Measurements from ENCODE around the gene NXPH4.

Gene NXPH4

DNA sequence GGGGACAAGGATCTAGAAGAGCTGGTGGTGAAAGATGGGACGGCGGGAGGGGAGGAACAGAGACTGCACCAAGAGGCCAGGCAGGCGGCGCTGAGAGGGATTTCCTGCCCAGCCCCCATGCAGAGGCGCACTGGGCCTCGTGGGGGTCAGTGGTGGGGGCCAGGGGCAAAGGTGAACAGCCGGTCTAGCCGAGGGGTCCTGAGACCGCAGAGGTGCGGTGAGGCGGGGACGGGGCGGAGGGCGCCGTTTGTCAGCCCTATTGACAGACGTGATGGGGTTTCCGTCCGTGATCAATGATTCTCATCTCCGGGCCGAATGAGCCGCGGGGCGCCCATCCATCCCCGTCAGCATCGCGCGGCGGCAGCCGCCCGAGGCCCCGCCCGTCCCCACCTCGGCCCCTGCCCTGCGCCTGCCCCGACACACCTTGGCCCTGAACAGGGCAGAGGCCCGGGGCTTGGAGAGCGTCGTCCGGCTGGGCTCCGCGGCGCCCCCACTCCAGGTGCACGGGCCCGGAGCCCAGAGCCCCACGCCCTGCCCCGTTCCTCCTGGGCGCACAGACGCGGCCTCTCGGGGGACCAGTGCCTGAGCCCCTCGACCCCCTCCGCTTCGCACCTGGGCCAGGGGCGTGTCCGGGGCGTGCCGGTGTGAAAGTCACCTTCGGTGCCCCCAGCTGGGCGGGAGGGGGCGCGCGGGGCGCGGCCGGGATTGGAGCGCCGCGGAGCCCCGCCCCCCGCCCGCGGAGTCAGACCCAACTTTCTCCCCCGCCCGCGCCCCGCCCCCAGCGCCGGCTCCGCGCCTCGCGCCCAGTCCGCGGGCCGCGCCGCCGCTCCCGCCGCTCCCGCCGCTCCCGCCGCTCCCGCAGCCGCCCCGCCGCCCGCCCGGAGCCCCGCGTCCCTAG, at the start of gene NXPH4:
NXPH4 (plus strand) TSS at position 781 of the 898 bp plus-strand sequence. CDS start 176 bp downstream, outside the sequence.
- peak; percentile 82 for DNase-seq (ENCODE audit: low spot score)

DNA sequence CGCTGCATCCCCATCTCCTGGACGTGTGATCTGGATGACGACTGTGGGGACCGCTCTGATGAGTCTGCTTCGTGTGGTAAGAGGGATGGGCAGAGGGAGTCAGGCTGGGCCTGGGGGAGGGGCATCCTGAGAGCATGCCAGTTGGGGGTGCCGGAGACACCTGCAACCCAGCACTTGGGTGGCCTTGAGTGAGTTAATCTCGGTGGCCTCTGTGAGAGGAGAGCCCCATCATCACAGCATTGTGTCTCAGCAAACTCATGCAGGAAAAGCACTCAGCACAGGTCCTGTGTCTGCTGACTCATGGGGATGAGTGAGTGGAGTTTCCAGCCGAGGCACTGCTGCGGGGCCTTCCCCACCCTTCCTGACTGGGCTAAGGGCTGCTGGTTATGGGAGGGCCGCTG, 49.6 kb upstream of the NXPH4 start:
- no peak for DNase-seq (ENCODE audit: low spot score)

DNA sequence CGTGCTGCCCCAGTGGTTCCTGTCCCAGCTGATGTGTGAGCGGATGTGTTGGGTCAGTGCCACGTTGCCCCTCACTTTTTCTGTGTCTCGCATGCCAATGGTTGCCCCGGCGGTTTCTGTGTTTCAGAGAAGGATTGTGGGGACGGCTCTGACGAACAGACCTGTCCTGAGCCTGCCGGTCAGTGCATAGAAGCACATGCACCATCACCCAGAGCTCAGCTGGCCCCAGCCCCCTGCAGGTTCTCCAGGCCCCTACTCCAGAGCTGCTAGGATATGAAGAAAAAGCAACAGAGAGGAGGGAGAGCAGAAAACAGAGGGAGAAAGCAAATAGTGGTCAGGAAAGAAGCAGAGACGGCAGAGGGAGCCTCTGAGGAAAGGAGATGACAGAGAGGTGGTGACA, 48.5 kb upstream of the NXPH4 start:
- DNase-seq (ENCODE audit: low spot score): no peak

DNA sequence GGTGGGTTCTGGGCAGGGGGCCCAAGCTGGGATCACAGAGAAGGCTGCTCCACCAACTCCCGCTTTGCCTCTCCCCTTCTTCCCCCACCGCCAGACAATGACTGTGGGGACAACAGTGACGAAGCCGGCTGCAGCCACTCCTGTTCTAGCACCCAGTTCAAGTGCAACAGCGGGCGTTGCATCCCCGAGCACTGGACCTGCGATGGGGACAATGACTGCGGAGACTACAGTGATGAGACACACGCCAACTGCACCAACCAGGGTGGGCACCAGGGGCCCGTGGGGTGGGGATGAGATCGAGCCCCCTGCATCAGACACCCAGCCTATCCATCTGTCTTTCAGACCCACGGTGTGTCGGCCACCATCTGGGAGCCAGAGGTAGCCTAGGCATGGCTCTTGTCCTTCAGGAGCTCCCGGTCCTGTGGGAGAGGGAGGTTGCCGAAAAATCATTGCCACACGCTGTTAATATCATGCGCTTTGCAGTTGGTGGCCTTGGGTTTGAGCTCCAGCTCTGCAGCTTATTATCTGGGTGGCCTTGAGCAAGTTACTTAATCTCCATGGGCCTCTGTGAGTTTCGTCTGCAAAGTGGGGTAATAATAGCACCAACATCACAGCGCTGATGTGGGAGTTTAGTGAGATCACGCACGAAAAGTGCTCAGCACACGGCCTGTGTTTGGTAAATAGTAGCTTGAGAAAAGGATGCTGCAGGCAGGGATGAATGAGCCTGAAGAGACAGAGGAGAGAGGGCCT, 47.4 kb upstream of the NXPH4 start:
- DNase-seq (ENCODE audit: low spot score): no peak

DNA sequence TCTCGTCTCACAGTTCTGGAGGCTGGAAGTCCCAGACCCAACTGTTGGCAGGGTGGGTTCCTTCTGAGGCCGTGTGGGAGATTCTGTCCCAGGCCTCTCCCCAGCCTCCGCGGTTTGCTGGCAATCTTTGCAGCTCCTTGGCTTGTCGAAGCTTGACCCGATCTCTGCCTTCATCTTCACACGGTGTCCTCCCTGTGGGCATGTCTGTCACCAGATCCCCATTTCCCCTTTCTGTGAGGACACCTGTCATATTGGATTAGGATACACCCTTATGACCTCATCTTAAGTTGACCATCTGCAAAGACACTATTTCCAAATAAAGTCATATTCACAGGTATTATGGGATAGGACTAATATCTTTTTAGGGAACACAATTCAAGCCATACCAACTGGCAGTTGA, 46.6 kb upstream of the NXPH4 start:
- no peak for DNase-seq (ENCODE audit: low spot score)

DNA sequence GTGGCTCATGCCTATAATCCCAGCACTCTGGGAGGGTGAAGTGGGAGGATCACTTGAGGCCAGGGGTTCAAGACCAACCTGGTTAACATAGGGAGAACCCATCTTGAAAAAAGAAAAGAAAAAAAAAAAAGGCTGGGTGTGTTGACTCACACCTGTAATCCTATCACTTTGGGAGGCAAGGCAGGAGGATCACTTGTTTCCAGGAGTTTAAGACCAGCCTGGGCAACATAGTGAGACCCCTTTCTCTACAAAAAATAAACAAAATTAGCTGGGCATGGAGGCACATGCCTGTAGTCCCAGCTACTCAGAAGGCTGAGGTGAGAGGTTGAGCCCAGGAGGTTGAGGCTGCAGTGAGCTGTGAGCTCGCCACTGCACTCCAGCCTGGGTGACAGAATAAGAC, 46.2 kb upstream of the NXPH4 start:
- no peak for DNase-seq (ENCODE audit: low spot score)

DNA sequence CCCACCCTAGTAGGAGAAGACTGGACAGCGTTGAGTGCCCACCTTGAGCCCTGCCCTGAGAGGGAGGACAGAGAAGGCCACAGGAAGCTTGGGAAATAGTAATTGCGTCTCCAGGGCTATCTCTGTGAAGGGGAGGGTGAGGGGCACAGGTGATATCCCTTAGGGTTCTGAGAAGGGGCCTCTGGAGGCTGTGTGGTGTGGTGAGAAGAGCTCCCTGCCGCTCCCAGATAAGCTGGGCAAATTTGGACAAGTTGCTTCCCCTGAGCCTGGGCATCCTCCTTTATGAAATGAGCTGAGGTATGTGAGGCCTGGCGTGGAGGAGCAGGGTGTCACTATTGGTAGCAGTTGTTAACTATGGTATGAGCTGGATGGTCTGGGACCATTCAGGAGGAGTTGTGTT, 45.7 kb upstream of the NXPH4 start:
- DNase-seq (ENCODE audit: low spot score): no peak

DNA sequence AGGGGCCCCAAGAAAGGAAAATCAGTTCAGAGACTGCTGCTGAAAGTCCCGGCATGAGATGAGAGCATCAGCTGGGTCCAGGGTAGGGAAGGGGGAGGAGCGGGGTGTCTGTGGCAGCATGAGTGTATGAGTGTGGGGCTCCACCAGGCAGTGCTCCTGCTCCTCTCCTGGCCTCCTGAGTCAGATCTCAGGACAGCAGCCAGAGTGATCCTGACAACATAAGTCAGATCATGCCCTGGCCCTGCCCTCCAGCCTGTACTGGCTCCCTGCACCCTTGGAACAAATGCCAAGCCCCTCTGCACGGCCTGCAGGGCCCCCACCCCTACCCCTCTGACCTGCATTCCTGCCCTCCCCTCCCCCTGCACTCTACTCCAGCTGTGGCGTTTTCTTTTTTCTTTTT, 44.9 kb upstream of the NXPH4 start:
- no peak for DNase-seq (ENCODE audit: low spot score)

DNA sequence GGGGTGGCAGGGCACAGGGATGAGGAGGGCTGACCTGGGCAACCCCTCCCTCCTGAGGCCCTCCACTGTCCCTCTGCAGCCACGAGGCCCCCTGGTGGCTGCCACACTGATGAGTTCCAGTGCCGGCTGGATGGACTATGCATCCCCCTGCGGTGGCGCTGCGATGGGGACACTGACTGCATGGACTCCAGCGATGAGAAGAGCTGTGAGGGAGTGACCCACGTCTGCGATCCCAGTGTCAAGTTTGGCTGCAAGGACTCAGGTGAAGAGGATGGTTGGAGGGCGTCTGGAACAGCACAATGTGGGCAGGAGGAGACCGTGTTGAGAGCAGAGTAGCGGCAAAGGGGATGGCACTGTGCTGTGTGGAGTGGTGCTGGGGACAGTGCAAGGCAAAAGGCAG, 43.5 kb upstream of the NXPH4 start:
- DNase-seq (ENCODE audit: low spot score): peak; percentile 74

DNA sequence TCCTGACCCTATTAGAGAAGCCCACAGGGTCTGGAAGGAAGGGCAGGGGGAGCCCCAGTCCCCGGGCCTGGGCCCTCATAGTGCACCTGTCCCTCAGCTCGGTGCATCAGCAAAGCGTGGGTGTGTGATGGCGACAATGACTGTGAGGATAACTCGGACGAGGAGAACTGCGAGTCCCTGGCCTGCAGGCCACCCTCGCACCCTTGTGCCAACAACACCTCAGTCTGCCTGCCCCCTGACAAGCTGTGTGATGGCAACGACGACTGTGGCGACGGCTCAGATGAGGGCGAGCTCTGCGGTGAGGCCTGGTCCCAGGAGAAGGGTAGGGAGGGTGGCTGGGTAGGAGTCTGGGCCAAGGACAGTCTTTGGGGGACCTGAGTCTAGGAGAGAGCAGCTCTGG, 42.9 kb upstream of the NXPH4 start:
- no peak for DNase-seq (ENCODE audit: low spot score)

DNA sequence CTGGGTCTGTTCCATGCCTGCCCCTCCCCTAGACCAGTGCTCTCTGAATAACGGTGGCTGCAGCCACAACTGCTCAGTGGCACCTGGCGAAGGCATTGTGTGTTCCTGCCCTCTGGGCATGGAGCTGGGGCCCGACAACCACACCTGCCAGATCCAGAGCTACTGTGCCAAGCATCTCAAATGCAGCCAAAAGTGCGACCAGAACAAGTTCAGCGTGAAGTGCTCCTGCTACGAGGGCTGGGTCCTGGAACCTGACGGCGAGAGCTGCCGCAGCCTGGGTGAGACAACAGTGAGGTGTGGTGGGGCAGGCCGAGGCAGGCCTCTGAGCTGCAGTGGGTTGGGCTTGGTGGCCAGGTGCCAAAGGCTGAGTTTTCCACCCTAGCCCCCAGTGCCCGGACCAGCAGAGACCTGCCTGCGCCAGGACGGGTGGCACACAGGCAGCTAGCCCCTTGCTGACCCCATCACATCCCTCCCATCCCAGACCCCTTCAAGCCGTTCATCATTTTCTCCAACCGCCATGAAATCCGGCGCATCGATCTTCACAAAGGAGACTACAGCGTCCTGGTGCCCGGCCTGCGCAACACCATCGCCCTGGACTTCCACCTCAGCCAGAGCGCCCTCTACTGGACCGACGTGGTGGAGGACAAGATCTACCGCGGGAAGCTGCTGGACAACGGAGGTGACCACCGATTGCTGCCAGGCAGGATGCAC, 41.0 kb upstream of the NXPH4 start:
- DNase-seq (ENCODE audit: low spot score): peak; percentile 63

DNA sequence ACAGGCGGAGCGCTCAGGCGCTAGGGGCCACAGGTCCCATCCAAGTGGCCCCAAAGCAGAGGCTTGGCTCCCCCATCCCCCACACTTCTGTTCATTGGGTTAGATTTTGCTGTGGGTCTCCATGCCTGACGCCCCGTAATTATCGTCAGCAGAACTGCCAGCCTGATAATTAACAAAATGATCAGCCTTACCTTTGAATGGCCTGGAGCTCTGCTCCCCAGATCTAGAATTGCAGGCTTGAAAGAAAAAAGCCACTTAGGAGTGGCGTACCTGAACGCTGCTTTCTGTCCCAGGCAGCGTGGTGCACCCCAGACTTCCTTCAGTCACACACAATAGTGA, 40.5 kb upstream of the NXPH4 start:
- DNase-seq (ENCODE audit: low spot score): no peak

DNA sequence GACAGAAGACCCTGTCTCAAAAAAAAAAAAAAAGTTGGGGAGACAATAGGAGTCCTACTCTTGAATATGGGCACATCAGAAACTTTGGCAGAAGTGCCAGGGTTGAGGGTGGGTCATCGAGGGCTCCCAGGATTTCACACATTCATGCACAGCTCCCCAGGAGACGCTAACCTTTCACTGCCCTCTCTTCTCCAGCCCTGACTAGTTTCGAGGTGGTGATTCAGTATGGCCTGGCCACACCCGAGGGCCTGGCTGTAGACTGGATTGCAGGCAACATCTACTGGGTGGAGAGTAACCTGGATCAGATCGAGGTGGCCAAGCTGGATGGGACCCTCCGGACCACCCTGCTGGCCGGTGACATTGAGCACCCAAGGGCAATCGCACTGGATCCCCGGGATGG, 39.7 kb upstream of the NXPH4 start:
- no peak for DNase-seq (ENCODE audit: low spot score)

DNA sequence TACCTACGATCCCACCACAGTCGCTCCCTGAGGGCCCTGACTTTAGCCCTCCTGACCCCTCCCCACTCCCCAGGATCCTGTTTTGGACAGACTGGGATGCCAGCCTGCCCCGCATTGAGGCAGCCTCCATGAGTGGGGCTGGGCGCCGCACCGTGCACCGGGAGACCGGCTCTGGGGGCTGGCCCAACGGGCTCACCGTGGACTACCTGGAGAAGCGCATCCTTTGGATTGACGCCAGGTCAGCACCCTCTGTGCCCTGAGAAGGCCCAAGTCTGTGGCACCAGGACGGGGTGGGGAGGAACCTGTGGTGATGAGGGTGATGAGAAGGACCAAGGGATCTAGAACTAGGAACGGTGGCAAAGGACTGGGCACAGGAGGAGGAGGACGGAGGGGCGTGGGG, 39.2 kb upstream of the NXPH4 start:
- DNase-seq (ENCODE audit: low spot score): no peak

DNA sequence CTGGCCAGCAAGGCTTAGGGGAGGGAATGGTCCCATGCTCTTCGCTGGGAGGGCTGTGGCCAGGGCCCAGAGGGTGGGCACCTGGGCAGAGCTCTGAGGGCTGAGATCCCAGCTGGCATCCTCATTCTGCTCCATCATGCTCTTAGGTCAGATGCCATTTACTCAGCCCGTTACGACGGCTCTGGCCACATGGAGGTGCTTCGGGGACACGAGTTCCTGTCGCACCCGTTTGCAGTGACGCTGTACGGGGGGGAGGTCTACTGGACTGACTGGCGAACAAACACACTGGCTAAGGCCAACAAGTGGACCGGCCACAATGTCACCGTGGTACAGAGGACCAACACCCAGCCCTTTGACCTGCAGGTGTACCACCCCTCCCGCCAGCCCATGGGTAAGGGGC, 38.4 kb upstream of the NXPH4 start:
- no peak for DNase-seq (ENCODE audit: low spot score)

DNA sequence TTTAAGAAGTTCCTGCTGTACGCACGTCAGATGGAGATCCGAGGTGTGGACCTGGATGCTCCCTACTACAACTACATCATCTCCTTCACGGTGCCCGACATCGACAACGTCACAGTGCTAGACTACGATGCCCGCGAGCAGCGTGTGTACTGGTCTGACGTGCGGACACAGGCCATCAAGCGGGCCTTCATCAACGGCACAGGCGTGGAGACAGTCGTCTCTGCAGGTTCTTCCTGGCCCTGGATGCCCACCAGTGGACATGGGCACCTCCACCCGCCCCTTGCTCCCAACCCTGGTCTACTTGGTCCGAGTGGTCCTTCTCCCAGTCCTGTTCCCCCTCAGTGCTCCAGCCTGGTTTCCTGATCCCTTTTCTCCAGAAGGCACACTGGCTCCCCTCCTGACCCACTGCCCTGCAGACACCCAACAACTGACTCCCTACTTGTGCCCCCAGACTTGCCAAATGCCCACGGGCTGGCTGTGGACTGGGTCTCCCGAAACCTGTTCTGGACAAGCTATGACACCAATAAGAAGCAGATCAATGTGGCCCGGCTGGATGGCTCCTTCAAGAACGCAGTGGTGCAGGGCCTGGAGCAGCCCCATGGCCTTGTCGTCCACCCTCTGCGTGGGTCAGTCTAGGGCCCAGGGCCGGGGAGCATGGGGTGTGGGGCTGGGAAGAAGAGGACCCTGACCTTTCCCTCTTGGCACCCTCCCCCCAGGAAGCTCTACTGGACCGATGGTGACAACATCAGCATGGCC, 37.1 kb upstream of the NXPH4 start:
- no peak for DNase-seq (ENCODE audit: low spot score)

DNA sequence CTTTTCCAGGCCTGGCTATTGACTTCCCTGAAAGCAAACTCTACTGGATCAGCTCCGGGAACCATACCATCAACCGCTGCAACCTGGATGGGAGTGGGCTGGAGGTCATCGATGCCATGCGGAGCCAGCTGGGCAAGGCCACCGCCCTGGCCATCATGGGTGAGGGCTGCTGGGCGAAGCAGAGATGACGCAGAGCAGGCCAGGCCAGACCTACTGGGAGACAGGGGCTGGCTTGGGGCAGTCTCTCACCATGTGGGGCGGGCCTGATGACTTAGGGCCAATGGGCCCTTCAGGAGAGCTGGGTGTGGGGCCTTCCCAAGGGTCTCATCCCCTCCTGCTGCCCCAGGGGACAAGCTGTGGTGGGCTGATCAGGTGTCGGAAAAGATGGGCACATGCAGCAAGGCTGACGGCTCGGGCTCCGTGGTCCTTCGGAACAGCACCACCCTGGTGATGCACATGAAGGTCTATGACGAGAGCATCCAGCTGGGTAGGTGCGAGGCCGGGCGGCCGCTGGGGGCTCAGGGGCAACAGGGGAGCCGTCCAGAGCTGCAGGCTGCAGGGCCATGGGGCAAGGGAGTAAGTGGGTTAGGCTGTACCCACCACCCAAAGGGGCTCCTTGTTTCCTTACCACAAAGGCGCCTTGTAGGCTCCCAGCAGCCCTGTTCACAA, 36.1 kb upstream of the NXPH4 start:
- DNase-seq (ENCODE audit: low spot score): no peak

DNA sequence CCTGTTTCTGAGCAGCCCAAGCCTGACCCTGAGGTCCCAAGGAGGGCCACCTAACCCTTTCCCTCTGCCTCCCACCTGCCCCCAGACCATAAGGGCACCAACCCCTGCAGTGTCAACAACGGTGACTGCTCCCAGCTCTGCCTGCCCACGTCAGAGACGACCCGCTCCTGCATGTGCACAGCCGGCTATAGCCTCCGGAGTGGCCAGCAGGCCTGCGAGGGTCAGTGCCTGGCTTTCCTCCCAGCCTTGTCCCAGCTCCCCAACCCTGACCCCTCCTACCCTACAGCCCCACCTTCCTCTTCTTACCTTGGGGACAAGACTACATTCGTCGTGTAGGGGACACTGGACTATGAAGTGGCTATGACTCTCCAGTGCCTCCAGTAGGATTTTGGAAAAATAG, 35.5 kb upstream of the NXPH4 start:
- DNase-seq (ENCODE audit: low spot score): no peak

DNA sequence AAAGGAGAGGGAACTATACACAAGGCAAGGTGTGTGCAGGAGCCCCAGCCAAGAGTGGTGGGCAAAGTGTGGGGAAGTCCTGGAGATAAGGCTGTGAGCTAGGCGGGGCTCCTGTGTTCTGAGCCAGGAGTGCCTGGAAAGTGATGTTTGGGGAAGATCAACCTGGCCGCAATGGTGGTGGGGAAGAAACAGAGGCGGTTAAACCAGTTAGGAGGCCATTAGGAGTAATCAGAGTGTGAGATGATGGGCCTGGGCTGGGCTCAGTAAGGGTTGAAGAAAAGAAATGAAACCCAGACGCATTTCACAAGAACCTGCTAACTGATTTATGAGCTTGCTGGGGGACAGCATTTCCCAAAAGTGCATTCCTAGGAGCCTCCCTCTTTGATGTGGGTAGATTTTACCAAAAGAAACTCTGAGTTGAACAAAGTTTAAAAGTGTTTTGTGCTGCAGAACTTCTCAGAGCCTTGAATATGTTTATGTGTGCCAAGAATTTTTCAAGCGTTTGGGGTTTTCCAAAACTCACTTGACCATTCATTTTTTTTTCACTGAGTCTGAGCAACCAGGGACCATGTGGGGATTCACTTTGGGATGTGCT, 34.9 kb upstream of the NXPH4 start:
- no peak for DNase-seq (ENCODE audit: low spot score)

DNA sequence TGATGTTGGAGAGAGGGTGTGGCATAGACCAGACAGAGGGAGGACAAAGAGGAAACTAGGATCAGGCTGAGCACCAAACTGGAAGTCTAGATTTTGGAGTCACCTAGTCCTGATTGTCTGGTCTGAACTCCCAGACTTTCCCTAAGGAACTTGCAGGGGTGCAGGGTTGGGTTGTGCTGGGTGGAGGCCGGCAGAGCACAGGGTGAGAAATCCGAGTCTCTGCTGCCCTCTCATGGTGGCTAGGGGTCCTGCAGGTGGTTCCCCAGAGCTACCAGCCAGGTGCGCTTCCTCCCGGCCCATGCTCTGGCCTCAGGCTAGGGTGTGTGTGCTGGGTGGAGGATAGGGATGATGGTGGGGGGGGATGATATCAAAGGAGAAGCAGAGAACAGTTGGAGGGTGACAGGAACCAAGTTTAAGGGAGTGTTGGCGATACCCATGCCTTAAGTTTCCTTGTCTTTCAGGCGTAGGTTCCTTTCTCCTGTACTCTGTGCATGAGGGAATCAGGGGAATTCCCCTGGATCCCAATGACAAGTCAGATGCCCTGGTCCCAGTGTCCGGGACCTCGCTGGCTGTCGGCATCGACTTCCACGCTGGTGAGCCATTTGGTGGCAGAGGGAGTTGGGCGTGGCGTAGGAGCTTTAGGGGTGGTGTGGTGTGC, 33.5 kb upstream of the NXPH4 start:
- peak; percentile 95 for DNase-seq (ENCODE audit: low spot score)

Data from D341Med (cell line).